ENCODE measurements around the gene ZNF438.
A peak's percentile ranks its signal among the peaks of the same experiment; 100 is the strongest.
"Not testable (repeated sequence)": the region's sequence is repeated elsewhere in the genome, so short reads cannot be mapped to it uniquely, and the experiment has no call there.

ZNF438 gene

DNA sequence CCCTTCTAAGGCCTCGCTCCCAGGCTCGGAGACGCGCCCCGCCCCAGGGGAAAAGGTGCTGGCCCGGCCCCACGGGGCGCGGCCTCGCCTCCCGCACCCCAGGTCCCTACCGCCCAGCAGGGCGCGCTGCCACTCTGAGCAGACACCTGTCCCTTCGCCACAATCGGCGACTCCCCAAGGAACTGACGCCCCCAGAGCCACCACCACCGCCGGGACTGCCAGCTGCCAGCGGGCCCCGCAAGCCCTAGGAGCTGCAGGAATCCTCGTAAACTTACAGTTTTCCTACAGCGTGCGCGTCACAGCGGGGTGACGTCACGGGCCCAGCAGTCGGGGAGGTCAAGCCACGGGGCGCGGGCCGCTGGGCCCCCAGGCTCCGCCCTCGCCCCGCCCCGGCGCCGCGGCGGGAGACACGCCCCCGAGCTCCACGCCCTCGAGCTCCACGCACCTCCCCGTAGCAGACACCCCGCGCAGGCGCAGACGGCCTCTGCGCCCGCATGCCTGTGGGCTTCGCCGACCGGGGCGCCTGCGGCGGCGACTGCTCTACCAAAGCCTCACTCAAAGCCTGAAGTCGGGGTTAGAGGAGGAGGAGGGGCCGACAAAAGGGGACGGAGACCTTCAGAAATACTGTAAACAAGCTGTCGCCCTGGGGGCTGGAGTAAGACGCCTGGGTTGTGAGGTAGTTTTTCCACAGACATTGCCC is at the start of gene ZNF438:
ZNF438 (minus strand) TSS at position 308 of the 700 bp plus-strand sequence. CDS start 154,831 bp downstream, outside the sequence.
- peak; percentile 98 for DNase-seq

DNA sequence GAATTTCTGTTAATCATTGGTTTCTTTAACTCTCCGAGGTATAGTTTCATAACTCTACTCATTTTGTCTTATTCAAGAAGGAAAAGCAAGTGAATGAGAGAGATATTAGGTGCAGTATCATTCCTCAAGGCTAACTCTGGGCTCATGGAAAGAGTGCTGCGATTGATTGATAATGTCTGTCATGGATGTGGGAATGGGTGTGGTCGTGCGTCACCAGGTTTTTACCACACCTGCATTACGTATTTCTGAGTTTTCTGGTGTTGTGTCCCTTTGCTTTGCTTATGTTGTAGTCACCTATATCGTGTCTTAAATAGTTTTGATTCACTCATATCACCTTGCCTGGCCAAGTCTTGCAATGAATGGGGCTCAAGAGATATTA is 44.9 kb upstream of the ZNF438 start:
- no peak for DNase-seq

GRCh38 chr10:31075881-31076609 is 44.4 kb upstream of the ZNF438 start:
- DNase-seq, result no peak

GRCh38 chr10:31075434-31075833 is 43.8 kb upstream of the ZNF438 start:
- DNase-seq, result no peak

DNA sequence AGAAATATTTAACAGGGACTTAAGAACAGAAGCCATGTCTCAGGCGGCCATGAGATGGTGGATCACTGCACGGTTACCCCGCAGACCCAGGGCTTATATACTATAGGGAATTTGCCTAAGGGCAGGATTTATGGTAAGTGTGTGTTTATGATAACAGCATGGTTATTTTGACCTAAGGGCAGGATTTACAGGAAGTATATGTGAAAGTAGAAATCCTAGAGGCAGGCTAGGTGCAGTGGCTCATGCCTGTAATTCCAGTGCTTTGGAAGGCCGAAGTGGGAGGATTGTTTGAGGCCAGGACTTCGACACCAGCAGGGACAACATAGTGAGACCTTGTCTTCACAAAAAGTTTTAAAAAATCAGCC is 43.0 kb upstream of the ZNF438 start:
- no peak for DNase-seq

DNA sequence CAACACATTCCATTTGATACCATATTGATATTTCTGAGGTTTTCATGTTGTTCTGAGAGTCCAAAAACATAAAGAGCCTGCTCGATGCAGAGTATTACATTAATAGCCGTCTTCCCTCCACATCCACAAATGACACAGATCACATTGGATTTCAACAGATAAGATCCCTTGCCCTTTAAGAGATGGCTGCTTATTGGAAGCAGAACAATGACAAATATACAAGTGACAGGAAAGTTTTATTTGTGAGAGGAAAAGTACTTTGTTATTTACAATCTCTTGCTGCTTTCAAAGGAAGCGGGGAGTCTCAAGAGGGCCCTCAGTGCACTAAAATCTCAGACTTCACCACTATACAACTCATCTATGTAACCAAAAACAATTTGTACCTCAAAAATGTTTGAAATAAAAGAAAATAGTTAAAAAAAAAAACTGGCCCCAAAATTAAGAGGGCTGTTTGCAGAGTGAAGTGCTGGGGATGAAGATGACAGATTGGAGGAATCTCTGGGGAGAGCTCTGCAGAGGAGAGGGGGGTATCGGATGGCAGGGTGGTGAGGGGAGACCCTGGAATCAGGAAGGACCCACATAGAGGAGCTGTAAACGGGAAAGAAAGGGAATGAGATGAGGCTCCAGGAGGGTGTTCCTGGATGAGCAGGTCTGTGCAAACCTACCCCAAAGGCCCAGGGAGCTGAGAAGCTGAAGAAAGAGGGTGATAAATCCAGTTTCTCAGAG is 42.5 kb upstream of the ZNF438 start:
- DNase-seq, result no peak

DNA sequence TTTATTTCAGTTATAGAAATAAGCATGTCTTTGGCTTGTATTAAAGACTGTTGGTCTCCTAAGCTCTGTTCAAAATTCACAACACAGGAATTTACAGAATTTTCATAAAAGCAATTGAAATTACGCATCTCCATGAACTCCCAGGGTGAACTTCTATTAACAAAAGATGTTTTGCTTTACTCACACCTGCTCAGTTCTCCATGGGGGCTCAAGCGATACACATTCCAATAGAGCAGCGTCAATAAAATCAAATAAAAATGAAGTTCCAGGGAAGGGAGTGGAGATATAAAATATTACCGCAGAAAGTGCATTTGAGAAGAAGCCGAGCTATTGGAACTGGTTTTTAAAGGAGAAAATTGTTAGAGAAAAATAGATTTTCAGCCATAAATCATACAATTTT is 41.5 kb upstream of the ZNF438 start:
- DNase-seq, result no peak

- DNase-seq, result no peak
Observed at GRCh38 chr10:31072451-31072850, 40.8 kb upstream of the ZNF438 start.

DNA sequence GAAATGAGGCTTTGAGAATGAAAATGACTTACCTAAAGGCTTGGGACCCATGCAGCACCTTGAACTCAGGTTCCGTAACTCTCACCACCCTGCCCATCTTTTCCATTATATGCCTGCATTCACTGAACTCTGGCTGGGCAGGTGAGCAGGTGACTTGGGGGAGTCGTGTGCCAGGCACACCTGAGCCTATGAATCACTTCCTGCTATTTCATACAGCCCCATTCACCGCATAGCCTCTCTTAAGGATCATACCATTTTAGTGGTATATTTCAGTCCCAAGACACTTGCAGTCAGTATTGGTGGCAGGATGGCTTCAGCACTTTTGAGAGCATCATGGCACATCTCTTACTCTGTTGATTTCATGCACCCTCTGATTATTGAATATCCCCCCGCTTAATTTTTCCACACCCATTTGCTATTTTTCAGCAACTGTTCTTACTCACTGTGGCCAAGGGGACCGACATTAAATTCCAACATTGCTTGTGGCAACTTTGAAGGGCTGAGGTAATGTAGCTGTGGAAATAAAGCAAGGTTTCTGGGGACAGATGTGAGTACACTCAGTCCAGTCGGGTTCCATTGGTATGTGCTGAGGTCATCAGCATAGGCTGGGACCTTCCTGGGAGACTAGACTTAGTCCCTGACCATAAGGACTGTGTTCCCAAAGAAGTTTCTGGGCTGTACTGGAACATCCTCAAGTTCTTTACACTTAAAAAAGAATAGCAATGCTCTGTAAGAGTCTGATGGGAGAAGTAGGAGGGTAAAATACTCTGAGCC is 39.8 kb upstream of the ZNF438 start:
- no peak for DNase-seq

DNA sequence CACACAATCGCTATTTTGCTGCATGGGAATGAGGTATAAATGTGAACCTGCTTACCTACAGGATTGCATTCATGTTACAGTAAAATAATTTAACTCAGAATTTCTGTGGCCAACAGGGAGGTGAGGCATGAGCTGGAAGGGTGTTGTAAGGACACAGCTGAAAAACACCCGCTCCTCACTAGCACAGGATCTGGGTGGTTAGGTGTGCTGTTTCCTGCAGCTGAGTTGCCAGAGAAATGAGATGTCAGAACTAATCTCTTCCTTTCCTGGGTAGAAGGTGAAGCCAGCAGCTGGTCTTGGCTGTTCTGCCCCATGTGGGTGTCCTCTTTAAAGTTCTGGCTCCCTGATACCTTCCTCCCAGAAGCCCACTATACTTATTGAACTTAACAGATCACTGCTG is 39.0 kb upstream of the ZNF438 start:
- DNase-seq, result no peak

- no peak for DNase-seq
Observed at GRCh38 chr10:31070025-31070424, 38.4 kb upstream of the ZNF438 start.

DNA sequence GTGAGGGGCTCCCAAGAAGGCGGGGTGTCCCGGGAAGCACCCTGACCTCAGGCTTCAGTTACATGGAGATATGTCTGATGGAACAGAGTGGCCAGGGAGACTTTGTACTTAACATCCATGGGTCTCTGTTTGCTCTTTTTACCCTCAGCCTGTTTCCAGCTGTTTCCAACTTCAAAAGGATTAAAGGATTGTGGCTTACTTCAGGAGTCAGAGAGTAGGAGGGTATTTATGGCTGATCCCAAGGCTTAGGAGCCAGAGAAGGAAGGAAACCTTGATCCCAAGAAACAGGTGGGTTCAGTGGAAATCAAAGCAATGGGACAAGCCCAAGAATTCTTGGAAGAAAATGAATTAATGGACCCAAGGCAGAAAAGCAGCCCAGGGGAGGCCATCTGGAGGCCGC is 37.7 kb upstream of the ZNF438 start:
- DNase-seq, result peak; percentile 41

- DNase-seq, result peak; percentile 44
Observed at GRCh38 chr10:31064348-31064747, 32.7 kb upstream of the ZNF438 start.

DNA sequence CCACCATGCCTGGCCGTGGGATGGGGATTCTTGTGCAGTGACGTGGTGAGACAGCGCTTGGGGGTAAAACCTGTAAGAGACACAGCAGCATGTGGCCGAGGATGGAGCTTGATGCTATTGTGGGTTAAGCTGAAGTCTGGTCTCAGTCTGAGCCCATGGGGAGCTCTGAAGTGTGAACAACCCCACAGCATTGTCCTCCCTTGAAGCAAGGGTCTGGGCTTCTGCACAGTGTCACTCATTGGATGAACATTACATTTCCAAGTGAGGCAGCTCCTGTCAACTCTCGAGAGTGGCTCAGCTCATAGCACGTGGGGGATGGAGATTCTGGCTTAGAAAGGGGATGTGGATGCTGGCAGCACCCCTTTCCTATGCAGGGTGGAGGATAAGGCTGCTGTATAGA is 32.2 kb upstream of the ZNF438 start:
- DNase-seq, result no peak

GRCh38 chr10:31062856-31063255 is 31.2 kb upstream of the ZNF438 start:
- DNase-seq, result peak; percentile 42

DNA sequence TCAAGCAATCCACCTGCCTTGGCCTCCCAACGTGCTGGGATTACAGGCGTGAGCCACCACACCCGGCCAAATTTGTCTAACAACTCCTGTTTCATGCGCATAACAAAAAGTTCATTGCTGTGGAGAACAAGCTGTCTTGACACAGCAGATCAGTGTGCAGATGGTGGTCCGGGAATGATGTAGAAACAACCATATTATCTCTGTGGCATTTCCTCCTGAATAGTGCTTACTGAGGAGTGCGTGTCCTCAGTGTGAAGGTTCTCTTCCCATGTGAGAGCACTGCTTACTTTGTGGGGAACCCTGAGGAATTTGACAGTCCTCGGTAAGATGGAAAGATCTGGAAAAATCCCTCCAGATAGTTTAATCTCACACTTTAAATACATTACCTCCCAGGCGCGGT is 30.3 kb upstream of the ZNF438 start:
- DNase-seq, result no peak

GRCh38 chr10:31058795-31059703 is 27.4 kb upstream of the ZNF438 start:
- DNase-seq, result no peak

GRCh38 chr10:31056678-31057077 is 25.0 kb upstream of the ZNF438 start:
- not testable (repeated sequence) for DNase-seq

GRCh38 chr10:31055573-31056251 is 24.0 kb upstream of the ZNF438 start:
- DNase-seq, result no peak

DNA sequence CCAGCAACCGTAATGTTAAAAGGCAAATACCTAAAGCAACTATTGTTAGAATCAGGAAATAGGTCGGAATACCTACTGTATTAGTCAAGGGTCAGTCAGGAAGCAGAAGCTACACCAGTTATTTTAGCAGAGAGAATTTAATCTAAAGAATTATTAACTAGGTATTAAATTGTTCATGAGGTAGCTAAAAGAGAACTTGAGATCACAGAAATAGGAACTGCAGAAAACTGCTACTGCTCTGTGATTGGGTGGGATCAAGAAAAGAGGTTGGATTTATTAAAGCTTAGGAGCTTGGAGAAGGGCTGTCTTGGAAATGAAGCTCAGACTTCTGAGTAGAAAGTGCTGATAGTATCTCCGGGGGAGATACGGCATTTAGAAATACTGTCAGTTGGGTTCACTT is 20.0 kb upstream of the ZNF438 start:
- no peak for DNase-seq

DNA sequence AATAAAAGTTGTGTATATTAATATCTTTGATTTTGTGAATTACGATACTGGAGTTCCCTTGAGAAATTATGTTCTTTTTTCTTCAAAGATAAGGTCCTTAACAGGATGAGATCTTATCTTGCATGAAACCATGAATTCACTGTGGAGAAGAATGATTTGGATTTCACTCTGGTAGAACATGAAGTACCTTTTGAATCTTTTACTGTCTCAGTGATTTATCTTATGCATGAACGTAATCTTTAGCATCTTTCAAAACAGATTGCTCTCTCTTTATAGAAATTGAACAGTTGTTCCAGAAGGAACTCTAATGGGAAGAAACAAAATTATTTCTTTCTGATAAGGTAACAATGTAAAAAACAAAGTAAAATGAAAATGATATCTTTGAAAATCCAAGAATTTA is 11.0 kb upstream of the ZNF438 start:
- no peak for DNase-seq

GRCh38 chr10:31041011-31041410 is 9.3 kb upstream of the ZNF438 start:
- no peak for DNase-seq
